ENCODE measurements around the gene EEIG1. TPM values are rescaled to one million over a fixed set of nuclear protein-coding genes. Genes with fewer than 3 reads are reported as not detected.

EEIG1 gene
- total RNA-seq, 1 donor = 32.4 TPM

- no peak for DNase-seq (ENCODE audit: low read depth)
- H3K4me3 ChIP-seq (ENCODE audit: low read depth, low read length) = peak overlapping the region; percentile 93
- no peak for TF ChIP-seq CTCF (IDR thresholded peaks at IDR 0.05; ENCODE audit: insufficient read depth, low read length)
Measured at GRCh38 chr9:127938298-127938690, 42.5 kb downstream of the EEIG1 start.

DNA sequence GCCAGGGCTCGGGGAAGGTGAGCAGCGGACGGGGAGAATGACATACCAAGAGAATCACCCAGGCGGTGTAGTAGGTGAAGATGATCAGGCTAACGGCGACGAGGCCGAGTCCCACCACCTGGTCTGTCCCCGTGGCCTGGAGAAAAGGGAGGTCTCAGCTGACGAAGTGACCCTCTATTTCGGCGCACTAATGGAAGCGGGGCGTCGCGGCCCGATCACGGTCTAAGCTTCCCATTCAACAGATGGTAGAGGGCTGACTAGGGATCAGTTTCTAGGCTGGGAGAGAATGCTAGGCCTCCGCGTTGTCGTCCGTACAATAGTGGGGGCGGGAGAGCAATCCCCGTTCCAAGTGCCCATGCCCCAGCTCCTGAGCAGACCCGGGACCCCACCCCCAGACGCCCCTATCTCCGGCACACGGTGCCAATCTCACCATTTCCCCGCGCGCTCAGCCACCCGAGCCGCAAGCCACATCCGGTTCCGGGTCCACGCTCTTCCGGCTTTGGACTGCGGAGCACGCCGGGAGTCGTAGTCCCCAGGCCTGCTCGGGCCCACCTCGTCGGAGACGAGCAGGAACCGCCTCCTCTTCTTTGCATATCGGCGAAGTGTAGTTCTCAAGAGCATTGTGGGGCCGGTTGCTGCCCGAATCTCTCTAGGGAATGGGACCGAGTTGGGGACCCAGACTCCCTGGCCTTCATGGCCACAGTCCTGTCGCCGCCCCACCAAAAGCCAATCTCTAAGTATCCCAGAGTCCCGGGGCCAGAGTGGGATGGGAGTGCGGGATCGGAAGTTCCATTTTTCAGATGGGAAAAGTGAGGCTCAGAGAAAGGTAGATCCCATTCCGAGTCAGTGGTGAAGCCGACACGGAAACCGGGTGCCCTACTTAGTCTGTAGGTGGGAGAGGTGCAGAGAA is 43.1 kb downstream of the EEIG1 start, which contains the start of gene DPM2:
Gene DPM2, minus strand, starts transcription at position 467 of the 910 bp plus-strand sequence. Its CDS starts 34 bp downstream, at position 433.
- peak within 1 kb of the TSS; percentile 93 for H3K4me3 ChIP-seq (ENCODE audit: low read depth, low read length)
- TF ChIP-seq CTCF (IDR thresholded peaks at IDR 0.05; ENCODE audit: insufficient read depth, low read length) = no peak
- DNase-seq (ENCODE audit: low read depth) = peak; percentile 77

DNA sequence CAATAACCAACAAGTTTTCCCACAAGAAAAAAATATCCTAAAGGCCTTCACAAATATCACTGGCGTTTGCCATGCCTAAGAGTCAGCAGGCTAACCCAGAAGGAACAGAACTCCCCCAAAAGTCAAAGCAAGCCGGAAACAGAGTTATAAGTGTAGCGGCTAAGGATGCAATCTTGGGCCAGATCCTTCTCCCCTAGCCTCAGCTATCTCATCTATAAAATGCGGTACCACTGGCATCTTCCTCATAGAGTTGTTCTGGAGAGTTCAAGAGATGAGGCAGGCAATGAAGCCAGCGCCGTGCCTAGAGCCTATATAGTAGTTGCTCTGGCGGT is 43.8 kb downstream of the EEIG1 start:
- TF ChIP-seq CTCF (IDR thresholded peaks at IDR 0.05; ENCODE audit: insufficient read depth, low read length) = no peak
- H3K4me3 ChIP-seq (ENCODE audit: low read depth, low read length) = peak overlapping the region; percentile 93
- peak; percentile 26 for DNase-seq (ENCODE audit: low read depth)

DNA sequence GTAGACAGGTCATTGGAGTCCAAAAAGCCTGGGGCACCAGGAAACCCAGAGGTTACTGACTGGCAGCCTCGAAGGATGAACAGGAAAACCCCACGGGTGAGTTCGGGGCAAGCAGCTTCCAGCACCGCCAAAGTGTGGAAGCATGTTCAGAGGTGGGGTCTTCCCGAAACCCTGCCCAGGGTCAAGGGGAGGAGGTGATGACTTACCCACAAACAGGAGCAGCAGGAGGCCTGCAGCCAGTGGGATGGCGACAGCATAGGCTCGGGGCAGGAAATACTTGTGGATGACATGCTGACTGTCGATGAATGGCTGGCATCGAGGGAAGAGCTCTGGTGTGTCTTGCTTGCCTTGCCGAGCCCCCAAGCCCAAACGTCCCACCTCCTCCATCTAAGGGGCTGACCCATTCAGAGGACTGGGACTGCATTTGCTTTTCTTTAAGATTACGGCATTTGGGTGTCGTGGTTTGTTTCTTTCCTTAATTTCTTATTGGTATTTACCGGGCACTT is 44.4 kb downstream of the EEIG1 start:
- no peak for TF ChIP-seq CTCF (IDR thresholded peaks at IDR 0.05; ENCODE audit: insufficient read depth, low read length)
- DNase-seq (ENCODE audit: low read depth) = no peak
- peak overlapping the region; percentile 93 for H3K4me3 ChIP-seq (ENCODE audit: low read depth, low read length)

DNA sequence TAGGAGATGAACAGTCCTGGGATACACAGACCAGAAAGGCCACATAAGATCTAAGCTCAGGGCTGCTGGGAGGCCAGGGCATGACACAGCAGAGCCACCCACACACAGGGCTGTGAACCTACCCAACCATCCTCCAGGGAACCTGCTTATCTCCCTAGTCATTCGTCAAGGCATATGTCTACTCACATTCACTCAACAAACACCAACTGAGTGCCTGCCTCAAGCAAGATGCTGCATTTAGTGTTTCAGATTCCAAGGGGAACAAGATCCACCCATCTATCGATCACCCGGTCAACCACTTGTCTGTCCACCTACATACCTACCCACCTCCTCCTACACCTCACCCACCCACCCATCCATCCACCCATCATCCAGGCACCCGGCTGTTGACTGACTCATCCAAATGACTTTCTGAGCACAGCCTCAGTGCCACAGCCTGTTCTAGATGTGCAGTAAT is 45.0 kb downstream of the EEIG1 start:
- H3K4me3 ChIP-seq (ENCODE audit: low read depth, low read length) = peak overlapping the region; percentile 93

DNA sequence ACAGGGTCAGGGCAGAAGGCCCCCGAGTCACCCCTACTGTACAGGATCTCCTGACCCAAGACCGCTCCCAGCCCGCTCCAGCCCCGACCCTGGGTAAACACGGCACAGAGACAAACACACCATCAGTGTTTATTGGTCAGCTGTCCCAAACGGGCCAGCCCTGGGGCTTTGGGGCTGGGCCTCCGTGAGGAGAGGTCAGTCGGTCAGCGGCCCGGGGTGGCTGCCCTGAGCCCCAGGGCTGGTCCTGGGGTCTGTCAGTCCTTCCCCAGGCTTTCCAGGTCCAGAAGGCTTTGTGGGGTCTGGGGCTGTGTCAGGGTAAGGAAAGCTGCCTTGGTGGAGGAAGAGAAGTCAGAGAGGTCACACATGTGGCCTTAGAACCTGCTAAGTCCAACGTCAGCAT is 45.8 kb downstream of the EEIG1 start:
- DNase-seq (ENCODE audit: low read depth) = no peak
- no peak overlapping the region for H3K4me3 ChIP-seq (ENCODE audit: low read depth, low read length)
- TF ChIP-seq CTCF (IDR thresholded peaks at IDR 0.05; ENCODE audit: insufficient read depth, low read length) = no peak

More for the DNA sequence above, 45.0 kb downstream of the EEIG1 start:
- peak; percentile 43 for DNase-seq (ENCODE audit: low read depth)
- no peak for TF ChIP-seq CTCF (IDR thresholded peaks at IDR 0.05; ENCODE audit: insufficient read depth, low read length)

Data from fibroblast of the aortic adventitia (primary cell).